A549 treated with CpdA at 1 μM for 4 hours (cell line): ENCODE results near the gene ABHD13. TPM values are rescaled to one million over a fixed set of nuclear protein-coding genes. Genes with fewer than 3 reads are reported as not detected.

Source experiments
- total RNA-seq: library from RNA; stranded (reverse); fragments of 200-300 nt; extraction: Qiagen RNA extraction; gene quantifications from 5 replicates; pipeline ENCODE4 v1.2.3, GENCODE V29; 2022; ENCODE audit warnings: low read depth

ABHD13 gene
- total RNA-seq = 3.9 to 5.2 TPM (median 4.4 TPM) in 5 replicates

DNA sequence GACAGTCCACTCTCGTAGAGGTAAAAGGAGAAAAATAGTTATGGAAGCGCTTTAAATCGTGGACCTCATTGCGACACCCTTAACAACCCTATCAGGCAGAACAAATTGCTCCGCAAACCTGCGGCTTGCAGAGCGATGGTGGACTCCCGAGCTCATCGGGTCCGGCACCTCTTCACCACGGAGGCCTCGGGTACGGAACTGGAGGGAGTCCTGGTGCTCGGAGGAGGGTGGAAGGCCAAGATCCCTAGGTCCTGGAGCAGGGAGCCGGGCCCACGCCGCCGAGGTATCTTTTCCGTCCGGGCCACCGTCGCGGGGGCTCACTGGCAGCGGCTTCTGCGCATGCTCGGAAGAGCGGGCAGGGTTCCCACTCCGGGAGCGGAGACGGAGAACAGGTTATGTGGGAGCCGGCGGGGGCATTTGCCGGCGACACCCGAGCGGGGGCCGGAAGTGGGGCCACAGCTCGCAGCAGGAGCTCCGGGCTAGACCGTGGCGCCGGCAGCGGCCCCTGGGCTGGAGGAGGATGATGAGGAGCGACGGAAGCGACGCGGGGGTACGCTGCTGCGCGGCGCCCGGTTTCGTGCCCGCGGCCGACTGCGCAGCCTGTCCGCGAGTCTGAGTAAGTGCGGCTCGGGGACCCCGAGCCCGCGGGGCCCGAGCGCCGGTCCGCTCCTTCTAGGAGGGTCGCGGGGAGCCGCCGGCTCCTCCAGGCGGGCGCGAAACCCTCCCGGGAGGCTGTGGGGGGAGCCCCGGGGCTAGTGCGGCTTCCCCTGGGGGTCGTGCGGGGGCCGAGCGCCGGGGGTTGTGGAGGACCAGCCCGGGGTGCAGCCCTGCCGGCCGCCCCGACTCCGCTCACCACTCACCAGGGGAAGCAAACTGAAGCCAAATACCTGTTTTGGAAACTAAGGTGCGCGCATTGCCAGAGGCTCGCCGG lies at the start of gene ABHD13:
TSS of gene ABHD13 (plus strand) at position 349 of the 931 bp plus-strand sequence. CDS start 10,827 bp downstream, outside the sequence.

GRCh38 chr13:108215436-108215835 lies 2.8 kb upstream of the ABHD13 start, which contains the start of gene LIG4:
Gene LIG4, minus strand, starts transcription at chr13:108215536. Its CDS starts 4,268 bp downstream, at chr13:108211268.

GRCh38 chr13:108269601-108270328 lies 51.6 kb downstream of the ABHD13 start, which contains the start of gene TNFSF13B:
Gene TNFSF13B, plus strand, starts transcription at chr13:108269718. Its CDS starts 178 bp downstream, at chr13:108269896.

Other genes starting within 250 kb of the ABHD13 start
- 4.1 to 5.2 TPM (median 4.5 TPM) in 5 replicates for gene LIG4, start 2.9 kb upstream of the ABHD13 start, total RNA-seq
- gene TNFSF13B, start 51.3 kb downstream of the ABHD13 start, total RNA-seq = 0.09 TPM in 1 of 5 replicates, not detected in the others